Measurements from ENCODE around the gene UGT3A1. TPM values are rescaled to one million over a fixed set of nuclear protein-coding genes. Genes with fewer than 3 reads are reported as not detected.

The UGT3A1 gene
- total RNA-seq, 1 experiment from 2014 or later: not detected

- Histone ChIP-seq H3K79me2 (ENCODE audit: insufficient read depth, low read length) (no peaks in the 10 kb centered on the region), H3K9ac (ENCODE audit: low read length) (no peak overlapping the region), H3K4me1 (ENCODE audit: control insufficient read depth in 1 of 2, insufficient read depth in 2 of 2, low read length in 2 of 2) (no peaks in the 10 kb centered on the region), H3K27me3 (ENCODE audit: insufficient read depth, low read length) (peaks cover 41% of the 10 kb centered on the region), H3K9me3 (ENCODE audit: control insufficient read depth in 1 of 2, insufficient read depth in 1 of 2, low read depth in 1 of 2, low read length in 2 of 2) (no peaks in the 10 kb centered on the region), H2AFZ (ENCODE audit: low read depth, low read length, poor library complexity, severe bottlenecking) (no peak overlapping the region), H3K36me3 (ENCODE audit: control insufficient read depth in 1 of 2, insufficient read depth in 2 of 2, low read length in 2 of 2) (no peaks in the 10 kb centered on the region), H4K20me1 (ENCODE audit: insufficient read depth) (no peaks in the 10 kb centered on the region), H3K4me2 (ENCODE audit: low read length) (no peak overlapping the region), H3K9me2 (ENCODE audit: insufficient read depth) (no peaks in the 10 kb centered on the region), H3K27ac (ENCODE audit: low read depth, low read length) (no peak overlapping the region), H3K4me3 (replicated peaks in 1 of 2; ENCODE audit: low read depth in 1 of 2, low read length in 2 of 2) (no peak overlapping the region)
- POLR2A ChIA-PET: no interaction called here
- DNase-seq (ENCODE audit: low read depth, low spot score) (peak; percentile 21), ATAC-seq (peak; percentile 85)
- intact Hi-C loops (cut with micrococcal nuclease): loop anchor here (5.0 kb wide), 1 partner anchor 1453 kb away; no protein-coding TSS in a partner anchor
- RAD21 ChIA-PET (ENCODE audit: low non-redundant PET in 1 of 2, low total read pairs in 2 of 2, uncharacterized antibody in 2 of 2, unreplicated experiment in 2 of 2): interaction anchor here in 1 of 2 experiments (0.6 to 1.0 kb wide), 2 partner anchors 41 to 274 kb away, joined by 3 read pairs; no protein-coding TSS in a partner anchor
- CTCF ChIA-PET: interaction anchor here (0.7 to 2.7 kb wide), 5 partner anchors 9 to 274 kb away, joined by 3 to 33 read pairs (median 4); no protein-coding TSS in a partner anchor
- BruUV-seq (replicated peaks): no TSS peak
- peak; percentile 35 to 50 (median 45); a peak in 5 of 6 replicates for TF ChIP-seq CTCF (IDR thresholded peaks at IDR 0.05 in 2 of 3, conservative IDR thresholded peaks at IDR 0.05 in 1 of 3; ENCODE audit: borderline replicate concordance in 1 of 3, insufficient read depth in 1 of 3, low read depth in 2 of 3, low read length in 2 of 3)
- TF ChIP-seq RAD21 (IDR thresholded peaks at IDR 0.05; ENCODE audit: low read depth): peak; percentile 60
- TF ChIP-seq MAX (IDR thresholded peaks at IDR 0.05): 0 out of 2 replicates have a peak, but pooled peaks have one; percentile 25
- no peak for TF ChIP-seq ZBTB33 (IDR thresholded peaks at IDR 0.05; ENCODE audit: extremely low read depth, insufficient replicate concordance, low read length)
Observed at GRCh38 chr5:35924950-35925722, 66.1 kb downstream of the UGT3A1 start.
